SJCRH30 (cell line): ENCODE data around the gene LYSET. TPM values are rescaled to one million over a fixed set of nuclear protein-coding genes. Genes with fewer than 3 reads are reported as not detected.
A peak's percentile ranks its signal among the peaks of the same experiment; 100 is the strongest.
"Not testable (repeated sequence)": the region's sequence is repeated elsewhere in the genome, so short reads cannot be mapped to it uniquely, and the experiment has no call there.

Experiments
- DNase-seq, 2 experiments: peaks; one replicate each; pipeline ENCODE4 v3.0.0-alpha.2; 2015 to 2020
- H3K27ac ChIP-seq: fragments of 250-450 bp; sonication (Bioruptor Pico); 2 replicates; pipeline ENCODE4 v1.5.1; 2020; ENCODE audit warnings: mild to moderate bottlenecking, moderate library complexity
- H3K27me3 ChIP-seq: fragments of 250-450 bp; sonication (Bioruptor Pico); 2 replicates; pipeline ENCODE4 v1.5.1; 2020; ENCODE audit warnings: mild to moderate bottlenecking, moderate library complexity
- H3K36me3 ChIP-seq: fragments of 250-450 bp; sonication (Bioruptor Pico); 2 replicates; pipeline ENCODE4 v1.5.1; 2020; ENCODE audit warnings: mild to moderate bottlenecking, moderate library complexity
- H3K4me1 ChIP-seq: fragments of 250-450 bp; sonication (Bioruptor Pico); 2 replicates; pipeline ENCODE4 v1.5.1; 2020; ENCODE audit warnings: mild to moderate bottlenecking, moderate library complexity
- H3K4me3 ChIP-seq: fragments of 250-450 bp; sonication (Bioruptor Pico); 2 replicates; pipeline ENCODE4 v1.5.1; 2020; ENCODE audit warnings: mild to moderate bottlenecking, moderate library complexity
- H3K9me3 ChIP-seq: fragments of 250-450 bp; sonication (Bioruptor Pico); replicated peaks from 2 replicates; pipeline ENCODE4 v1.5.1; 2020; ENCODE audit warnings: mild to moderate bottlenecking, moderate library complexity
- total RNA-seq: library from RNA; depleted of rRNA; stranded (reverse); fragments of >200 nt; shearing (Covaris generic); gene quantifications from 2 replicates; pipeline ENCODE4 v1.2.3, GENCODE V29; 2014; rRNA removed

LYSET gene
- total RNA-seq, result 18.5 and 21.9 TPM in 2 replicates

DNA sequence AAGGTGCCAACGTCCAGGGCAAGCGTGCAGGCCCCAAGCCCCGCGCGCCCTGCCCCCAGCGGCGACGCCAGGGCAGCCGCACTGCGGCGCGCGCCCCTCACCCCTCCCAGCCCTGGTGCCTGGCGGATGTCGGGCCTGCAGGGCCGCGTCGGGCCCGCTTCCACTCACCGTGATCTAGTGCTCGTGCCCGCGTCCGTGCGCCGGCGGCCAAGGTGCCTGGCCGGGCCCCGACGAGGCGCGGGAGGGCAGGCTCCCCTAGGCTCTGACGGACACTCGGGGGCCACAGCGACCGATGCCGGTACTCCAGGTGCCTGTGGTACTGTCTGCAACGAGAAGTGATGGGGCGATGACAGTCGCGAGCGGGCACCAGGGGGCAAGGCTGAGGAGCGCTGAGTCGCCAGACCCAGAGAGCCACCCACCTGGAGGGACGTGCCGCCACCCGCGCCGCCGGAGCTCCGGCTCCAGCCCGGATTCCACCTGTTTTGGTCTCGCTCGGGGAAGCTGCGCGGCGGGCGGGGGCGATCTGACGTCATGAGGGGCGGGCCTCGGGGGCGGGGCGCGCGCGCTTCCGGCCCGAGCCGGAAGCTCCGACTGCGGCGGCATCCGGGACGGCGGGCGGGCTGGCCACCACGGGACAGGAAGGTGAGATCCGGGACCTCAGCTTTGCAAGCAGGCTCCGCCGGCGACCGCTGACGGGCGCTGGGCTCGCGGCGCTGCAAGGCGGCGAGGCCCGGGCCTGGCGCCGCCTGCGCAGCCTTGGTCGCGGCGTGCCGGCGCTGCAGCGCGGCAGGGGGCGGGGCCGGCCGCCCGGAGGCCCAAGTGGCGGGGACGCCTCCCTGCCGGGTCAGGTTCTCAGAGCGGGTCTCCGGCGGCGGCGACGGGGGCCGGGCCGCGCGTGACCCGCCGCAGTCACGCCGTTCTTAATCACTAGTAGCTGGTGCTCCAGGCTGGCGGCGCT lies at the start of gene LYSET, which contains the start of gene MOAP1:
TSS of gene LYSET (plus strand) at position 927 of the 958 bp plus-strand sequence. CDS start 89 bp downstream, outside the sequence.
TSS of gene MOAP1 (minus strand) at position 507 of the 958 bp plus-strand sequence. CDS start 655 bp downstream, outside the sequence.
- DNase-seq, result peak; percentile 84 to 86
- H3K36me3 ChIP-seq, result peaks cover 6% of the 10 kb centered on the region; the same call in 1 of the 2 replicates
- H3K4me1 ChIP-seq, result 0 out of 2 replicates have a peak, but pooled peaks cover 3% of the 10 kb centered on the region
- H3K4me3 ChIP-seq, result peak within 1 kb of the TSS; percentile 89
- H3K27ac ChIP-seq, result peak within 1 kb of the TSS; percentile 48; the same call in 1 of the 2 replicates
- no peaks in the 10 kb centered on the region for H3K27me3 ChIP-seq
- no peaks in the 10 kb centered on the region for H3K9me3 ChIP-seq

DNA sequence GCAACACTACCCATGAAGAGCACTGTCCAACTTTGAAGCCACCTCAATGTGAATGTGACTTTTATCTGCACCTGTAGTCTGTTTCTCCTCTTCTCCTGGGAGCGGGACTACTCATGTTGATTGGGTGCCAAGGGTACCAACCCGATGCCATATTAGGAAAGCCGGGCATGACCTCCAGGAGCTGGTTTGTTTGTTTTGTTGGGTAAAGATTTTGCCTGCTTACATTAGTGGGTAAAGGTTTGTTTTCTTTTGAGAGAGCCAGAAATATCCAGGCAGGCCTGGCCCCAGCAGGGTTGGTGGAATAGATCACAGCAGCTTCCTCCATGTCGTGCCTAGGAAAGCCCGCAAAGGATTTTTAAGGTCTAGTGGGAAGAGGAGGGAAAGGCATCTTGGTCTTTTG lies 49.7 kb upstream of the LYSET start:
- no peak overlapping the region for H3K4me3 ChIP-seq
- H3K27me3 ChIP-seq, result no peaks in the 10 kb centered on the region
- H3K4me1 ChIP-seq, result peaks cover 4% of the 10 kb centered on the region; the same call in 1 of the 2 replicates
- H3K9me3 ChIP-seq, result no peaks in the 10 kb centered on the region
- no peak overlapping the region for H3K27ac ChIP-seq
- no peaks in the 10 kb centered on the region for H3K36me3 ChIP-seq
- DNase-seq, result no peak

DNA sequence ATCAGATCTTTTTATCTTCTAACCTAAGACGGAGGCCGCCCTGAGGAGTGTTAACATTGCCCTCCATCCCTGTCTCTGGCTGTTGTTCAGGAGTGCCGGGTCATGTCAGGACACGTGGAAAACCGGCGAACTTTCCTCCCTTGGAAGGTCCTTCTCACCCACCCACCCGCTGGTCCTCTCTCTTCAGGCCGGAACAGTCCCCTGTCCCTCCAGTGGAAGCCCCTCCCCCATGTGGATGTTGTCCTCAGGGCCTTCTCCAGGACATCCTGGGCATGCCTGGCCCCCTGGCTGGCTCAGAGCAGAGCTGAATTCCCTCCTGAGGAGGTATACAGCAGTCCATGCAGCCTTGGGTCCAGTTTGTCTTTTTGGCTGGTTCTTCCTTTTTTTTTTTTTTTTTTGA lies 49.1 kb upstream of the LYSET start:
- Histone ChIP-seq H3K27me3 (no peaks in the 10 kb centered on the region), H3K27ac (no peak overlapping the region), H3K4me1 (peaks cover 4% of the 10 kb centered on the region; the same call in 1 of the 2 replicates), H3K9me3 (no peaks in the 10 kb centered on the region), H3K36me3 (no peaks in the 10 kb centered on the region), H3K4me3 (no peak overlapping the region)
- DNase-seq, result no peak

- not testable (repeated sequence) for H3K27me3 ChIP-seq, H3K27ac ChIP-seq, H3K36me3 ChIP-seq, H3K9me3 ChIP-seq, H3K4me1 ChIP-seq, H3K4me3 ChIP-seq, DNase-seq
Observed at GRCh38 chr14:93136508-93136907, 48.6 kb upstream of the LYSET start.

- Histone ChIP-seq H3K4me3 (no peak overlapping the region), H3K4me1 (no peaks in the 10 kb centered on the region), H3K27ac (no peak overlapping the region), H3K36me3 (no peaks in the 10 kb centered on the region), H3K27me3 (no peaks in the 10 kb centered on the region), H3K9me3 (no peaks in the 10 kb centered on the region)
- peak; percentile 71 to 74 for DNase-seq
Observed at GRCh38 chr14:93137864-93138263, 47.3 kb upstream of the LYSET start.

GRCh38 chr14:93142854-93143652 lies 42.1 kb upstream of the LYSET start:
- DNase-seq, result no peak
- Histone ChIP-seq H3K27me3 (no peaks in the 10 kb centered on the region), H3K4me1 (no peaks in the 10 kb centered on the region), H3K9me3 (no peaks in the 10 kb centered on the region), H3K27ac (no peak overlapping the region), H3K36me3 (no peaks in the 10 kb centered on the region), H3K4me3 (no peak overlapping the region)

DNA sequence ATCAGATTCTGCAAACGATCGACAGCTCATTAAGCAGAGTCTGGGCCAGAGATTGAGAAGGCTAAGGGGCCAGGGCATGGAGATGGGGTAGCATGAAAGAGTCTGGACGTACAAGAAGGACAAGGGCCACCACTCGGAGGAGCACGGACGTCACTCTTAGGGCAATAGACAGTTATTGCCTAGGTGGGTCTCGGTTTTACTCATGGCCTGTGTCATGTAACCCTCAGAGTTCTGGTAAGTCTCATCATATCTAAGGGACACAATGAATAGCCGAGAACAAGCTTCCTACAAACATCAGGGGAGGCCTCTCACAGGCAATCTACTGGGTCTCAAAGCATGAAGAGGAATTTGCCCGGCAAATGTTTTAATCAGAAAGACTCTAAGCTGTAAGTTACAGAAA lies 39.0 kb upstream of the LYSET start:
- Histone ChIP-seq H3K4me3 (no peak overlapping the region), H3K36me3 (no peaks in the 10 kb centered on the region), H3K27me3 (no peaks in the 10 kb centered on the region), H3K9me3 (no peaks in the 10 kb centered on the region), H3K4me1 (no peaks in the 10 kb centered on the region), H3K27ac (no peak overlapping the region)
- DNase-seq, result no peak

GRCh38 chr14:93148979-93149378 lies 36.1 kb upstream of the LYSET start:
- no peaks in the 10 kb centered on the region for H3K4me1 ChIP-seq
- no peaks in the 10 kb centered on the region for H3K27me3 ChIP-seq
- H3K36me3 ChIP-seq, result no peaks in the 10 kb centered on the region
- H3K9me3 ChIP-seq, result no peaks in the 10 kb centered on the region
- no peak for DNase-seq
- no peak overlapping the region for H3K4me3 ChIP-seq
- no peak overlapping the region for H3K27ac ChIP-seq

DNA sequence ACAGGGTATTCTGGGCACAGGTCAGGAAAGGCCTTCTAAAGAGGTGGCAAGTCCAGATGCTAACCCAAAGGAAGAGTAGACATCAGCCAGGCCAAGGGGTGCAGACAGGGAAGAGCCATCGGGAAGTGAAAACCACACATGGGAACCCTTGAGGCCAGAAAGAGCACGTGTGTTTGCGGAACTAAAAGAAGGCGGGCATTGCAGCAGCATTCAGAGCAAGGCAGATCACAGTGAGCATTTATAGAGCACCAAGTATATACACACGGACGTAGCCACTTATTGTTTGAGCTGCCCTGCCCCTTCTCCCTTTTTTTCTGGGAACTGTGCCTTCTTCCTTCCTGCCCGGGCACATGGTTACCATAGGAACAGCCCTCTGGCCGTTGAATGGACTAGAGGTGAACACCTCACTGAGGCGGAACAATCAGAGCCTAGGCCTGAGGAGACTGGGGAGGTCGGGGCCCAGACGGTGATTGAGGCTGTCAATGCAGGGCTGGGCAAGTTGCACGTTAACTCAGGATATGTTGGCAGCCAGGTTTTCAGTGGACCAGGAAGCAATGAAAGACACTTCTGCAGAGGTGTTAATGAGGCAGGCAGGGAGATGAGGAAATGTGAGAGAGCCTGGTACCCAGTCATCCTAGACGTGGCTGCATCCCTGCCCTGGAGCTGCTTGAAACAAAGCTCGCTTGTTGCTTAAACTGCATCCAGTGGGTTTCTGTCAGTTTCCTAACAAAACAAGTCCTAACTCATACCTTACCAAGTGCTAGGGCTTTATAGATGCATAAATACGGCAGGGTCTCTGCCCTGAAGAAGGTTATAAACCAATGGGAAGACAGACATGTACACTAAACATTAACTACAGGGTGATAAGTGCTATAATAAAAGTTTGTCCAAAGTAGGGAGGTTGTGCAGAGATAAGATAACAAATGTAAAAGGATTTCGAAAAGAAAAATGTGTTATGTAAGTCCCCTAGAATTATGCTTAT lies 34.6 kb upstream of the LYSET start:
- H3K36me3 ChIP-seq, result no peaks in the 10 kb centered on the region

GRCh38 chr14:93153121-93153520 lies 32.0 kb upstream of the LYSET start:
- no peak for DNase-seq
- Histone ChIP-seq H3K4me1 (no peaks in the 10 kb centered on the region), H3K4me3 (no peak overlapping the region), H3K36me3 (no peaks in the 10 kb centered on the region), H3K27ac (no peak overlapping the region), H3K27me3 (no peaks in the 10 kb centered on the region), H3K9me3 (no peaks in the 10 kb centered on the region)

More for the DNA sequence above, 34.6 kb upstream of the LYSET start:
- Histone ChIP-seq H3K27me3 (no peaks in the 10 kb centered on the region), H3K4me3 (no peak overlapping the region), H3K27ac (no peak overlapping the region), H3K9me3 (no peaks in the 10 kb centered on the region), H3K4me1 (no peaks in the 10 kb centered on the region)
- DNase-seq, result no peak

DNA sequence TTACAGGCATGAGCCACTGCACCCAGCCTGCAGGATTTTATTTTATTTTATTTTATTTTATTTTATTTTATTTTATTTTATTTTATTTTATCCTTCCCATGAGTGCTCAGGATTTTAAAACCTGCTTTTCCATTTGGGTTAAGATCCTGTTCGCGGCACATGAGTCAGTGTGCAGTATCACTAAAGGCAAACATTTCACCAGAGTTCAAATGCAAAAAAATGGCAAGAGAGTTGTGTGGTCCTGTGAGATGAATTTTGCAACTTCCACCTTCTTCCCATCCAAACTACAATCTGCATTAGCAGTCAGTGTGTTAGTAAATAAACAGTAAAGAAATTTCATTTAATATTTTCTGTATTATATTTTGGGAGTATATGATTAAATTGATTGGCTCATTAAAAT lies 29.4 kb upstream of the LYSET start:
- Histone ChIP-seq H3K27me3 (no peaks in the 10 kb centered on the region), H3K4me1 (no peaks in the 10 kb centered on the region), H3K27ac (no peak overlapping the region), H3K9me3 (no peaks in the 10 kb centered on the region), H3K36me3 (no peaks in the 10 kb centered on the region), H3K4me3 (no peak overlapping the region)
- no peak for DNase-seq

DNA sequence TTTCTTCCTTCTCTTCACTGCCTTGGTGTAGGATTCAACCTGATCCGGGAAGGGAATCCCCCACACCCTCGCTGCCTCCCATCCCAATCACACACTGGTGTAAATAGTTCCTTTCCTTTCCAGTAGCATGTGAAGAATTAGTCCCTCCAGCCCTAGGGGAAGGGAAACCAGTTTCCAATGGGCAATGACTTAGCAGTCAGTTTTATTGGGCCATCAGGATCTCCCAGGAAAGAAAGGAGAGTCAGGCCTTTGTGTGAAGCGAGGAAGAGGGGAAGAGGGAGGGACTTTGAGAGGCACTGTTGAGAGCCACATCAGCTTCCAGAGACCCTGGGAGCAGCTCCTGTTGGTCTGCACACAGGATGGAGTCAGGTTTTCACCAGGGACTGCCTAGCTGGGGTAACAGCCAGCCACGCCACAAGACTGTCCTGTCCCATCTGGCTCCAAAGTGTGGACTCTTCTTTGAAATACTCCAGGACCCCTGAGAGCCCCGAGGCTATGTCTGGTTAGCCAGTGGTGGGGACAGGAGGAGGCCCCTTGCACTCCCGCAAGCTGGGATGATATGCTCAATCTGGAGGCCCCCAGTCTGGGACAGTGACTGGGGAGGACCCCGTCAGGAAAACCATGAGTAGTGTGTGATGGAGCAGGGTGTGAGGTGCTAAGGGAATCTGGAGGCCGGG lies 28.3 kb upstream of the LYSET start:
- Histone ChIP-seq H3K9me3 (no peaks in the 10 kb centered on the region), H3K27ac (no peak overlapping the region), H3K4me3 (no peak overlapping the region), H3K27me3 (no peaks in the 10 kb centered on the region), H3K4me1 (no peaks in the 10 kb centered on the region), H3K36me3 (no peaks in the 10 kb centered on the region)
- DNase-seq, result no peak

DNA sequence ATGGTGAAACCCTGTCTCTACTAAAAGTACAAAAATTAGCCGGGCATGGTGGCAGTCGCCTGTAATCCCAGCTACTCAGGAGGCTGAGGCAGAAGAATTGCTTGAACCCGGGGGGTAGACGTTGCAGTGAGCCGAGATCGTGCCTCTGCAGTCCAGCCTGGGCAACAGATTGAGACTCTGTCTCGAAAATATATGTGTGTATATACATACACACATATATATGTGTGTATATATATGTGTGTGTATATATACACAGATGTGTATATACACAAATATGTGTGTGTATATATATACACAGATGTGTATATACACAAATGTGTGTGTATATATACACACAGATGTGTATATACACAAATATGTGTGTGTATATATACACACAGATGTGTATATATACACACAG lies 26.8 kb upstream of the LYSET start:
- H3K4me3 ChIP-seq, H3K4me1 ChIP-seq: not testable (repeated sequence)

More for the DNA sequence above, 26.8 kb upstream of the LYSET start:
- H3K36me3 ChIP-seq, H3K27me3 ChIP-seq, H3K9me3 ChIP-seq, H3K27ac ChIP-seq, DNase-seq: not testable (repeated sequence)
